ENCODE data around the gene NUBP1.
A peak's percentile ranks its signal among the peaks of the same experiment; 100 is the strongest.
"Not testable (repeated sequence)": the region's sequence is repeated elsewhere in the genome, so short reads cannot be mapped to it uniquely, and the experiment has no call there.

Gene NUBP1

GRCh38 chr16:10740000-10740844 is 3.4 kb upstream of the NUBP1 start:
- TF ChIP-seq POLR2A (IDR thresholded peaks at IDR 0.05; ENCODE audit: low read depth, low read length), result no peak
- FAIRE-seq (no peak), DNase-seq (ENCODE audit: insufficient read length, low spot score) (no peak)

- DNase-seq (ENCODE audit: insufficient read length, low spot score), result no peak
- no peak for FAIRE-seq
- no peak for TF ChIP-seq POLR2A (IDR thresholded peaks at IDR 0.05; ENCODE audit: low read depth, low read length)
Measured at GRCh38 chr16:10740845-10741208, 2.8 kb upstream of the NUBP1 start.

- not testable (repeated sequence) for DNase-seq (ENCODE audit: insufficient read length, low spot score); FAIRE-seq
Measured at GRCh38 chr16:10741249-10741648, 2.4 kb upstream of the NUBP1 start.

- no peak for FAIRE-seq
Measured at GRCh38 chr16:10741844-10742243, 1.8 kb upstream of the NUBP1 start.

GRCh38 chr16:10743227-10743609 is 424 bp upstream of the NUBP1 start:
- no peak for DNase-seq (ENCODE audit: insufficient read length, low spot score)
- no peak for FAIRE-seq
- TF ChIP-seq POLR2A (IDR thresholded peaks at IDR 0.05; ENCODE audit: low read depth, low read length), result no peak

More at GRCh38 chr16:10741844-10742243, 1.8 kb upstream of the NUBP1 start:
- no peak for DNase-seq (ENCODE audit: insufficient read length, low spot score)
- no peak for TF ChIP-seq POLR2A (IDR thresholded peaks at IDR 0.05; ENCODE audit: low read depth, low read length)

- FAIRE-seq (no peak), DNase-seq (ENCODE audit: insufficient read length, low spot score) (peak; percentile 47)
- TF ChIP-seq POLR2A (IDR thresholded peaks at IDR 0.05; ENCODE audit: low read depth, low read length), result no peak
Measured at GRCh38 chr16:10744370-10745030, 858 bp downstream of the NUBP1 start.

GRCh38 chr16:10745841-10746240 is 2.2 kb downstream of the NUBP1 start:
- no peak for TF ChIP-seq POLR2A (IDR thresholded peaks at IDR 0.05; ENCODE audit: low read depth, low read length)
- no peak for DNase-seq (ENCODE audit: insufficient read length, low spot score)
- FAIRE-seq, result no peak

GRCh38 chr16:10750793-10751192 is 7.2 kb downstream of the NUBP1 start:
- FAIRE-seq (no peak), DNase-seq (ENCODE audit: insufficient read length, low spot score) (no peak)
- TF ChIP-seq POLR2A (IDR thresholded peaks at IDR 0.05; ENCODE audit: low read depth, low read length), result no peak

GRCh38 chr16:10751291-10751697 is 7.7 kb downstream of the NUBP1 start:
- no peak for DNase-seq (ENCODE audit: insufficient read length, low spot score)
- no peak for FAIRE-seq
- TF ChIP-seq POLR2A (IDR thresholded peaks at IDR 0.05; ENCODE audit: low read depth, low read length), result no peak

- FAIRE-seq (no peak), DNase-seq (ENCODE audit: insufficient read length, low spot score) (no peak)
- no peak for TF ChIP-seq POLR2A (IDR thresholded peaks at IDR 0.05; ENCODE audit: low read depth, low read length)
Measured at GRCh38 chr16:10752843-10753523, 9.3 kb downstream of the NUBP1 start.

GRCh38 chr16:10753670-10754069 is 10.0 kb downstream of the NUBP1 start:
- FAIRE-seq, result no peak
- no peak for TF ChIP-seq POLR2A (IDR thresholded peaks at IDR 0.05; ENCODE audit: low read depth, low read length)
- no peak for DNase-seq (ENCODE audit: insufficient read length, low spot score)

- FAIRE-seq (peak; percentile 30), DNase-seq (ENCODE audit: insufficient read length, low spot score) (peak; percentile 26)
- no peak for TF ChIP-seq POLR2A (IDR thresholded peaks at IDR 0.05; ENCODE audit: low read depth, low read length)
Measured at GRCh38 chr16:10754941-10755340, 11.3 kb downstream of the NUBP1 start.

- DNase-seq (ENCODE audit: insufficient read length, low spot score) (no peak), FAIRE-seq (no peak)
- TF ChIP-seq POLR2A (IDR thresholded peaks at IDR 0.05; ENCODE audit: low read depth, low read length), result no peak
Measured at GRCh38 chr16:10756574-10756973, 12.9 kb downstream of the NUBP1 start.

- no peak for TF ChIP-seq POLR2A (IDR thresholded peaks at IDR 0.05; ENCODE audit: low read depth, low read length)
- DNase-seq (ENCODE audit: insufficient read length, low spot score) (no peak), FAIRE-seq (no peak)
Measured at GRCh38 chr16:10760858-10761257, 17.2 kb downstream of the NUBP1 start.

Data from H54 (cell line).